ENCODE data around the gene GMEB2.

The GMEB2 gene

GRCh38 chr20:63563225-63563935 lies 63.5 kb downstream of the GMEB2 start:
- H3K4me3 ChIP-seq (ENCODE audit: low read depth, low read length) = no peak overlapping the region
- H3K9me3 ChIP-seq (ENCODE audit: insufficient read depth, low read depth, low read length) = peaks cover 6% of the 10 kb centered on the region
- no peak overlapping the region for H2AFZ ChIP-seq (ENCODE audit: insufficient read depth, low read length, poor library complexity)
- H3K79me2 ChIP-seq (ENCODE audit: control insufficient read depth, insufficient read depth, low read length, poor library complexity) = no peaks in the 10 kb centered on the region
- H3K36me3 ChIP-seq (ENCODE audit: control insufficient read depth in 1 of 2, insufficient read depth in 2 of 2, low read length in 2 of 2) = peaks cover 34 to 53% of the 10 kb centered on the region in 2 experiments
- no peak overlapping the region for H2BK120ac ChIP-seq (ENCODE audit: insufficient read depth, low read length, poor library complexity)
- H3K4me1 ChIP-seq (ENCODE audit: control insufficient read depth in 1 of 2, insufficient read depth in 2 of 2, low read length in 2 of 2) = no peaks in the 10 kb centered on the region
- H4K8ac ChIP-seq (ENCODE audit: low read depth, low read length) = no peak overlapping the region
- DNase-seq = no peak
- no peak overlapping the region for H3K9ac ChIP-seq (ENCODE audit: low read length)
- H2BK5ac ChIP-seq (ENCODE audit: low read depth, low read length, poor library complexity) = no peak overlapping the region
- no peaks in the 10 kb centered on the region for H3K27me3 ChIP-seq (ENCODE audit: insufficient read depth, low read length)
- H3K4me2 ChIP-seq (ENCODE audit: low read length) = no peak overlapping the region
- H2BK12ac ChIP-seq (ENCODE audit: low read length) = no peak overlapping the region
- no peak overlapping the region for H3K4ac ChIP-seq (ENCODE audit: low read depth, low read length)
- H3K27ac ChIP-seq (ENCODE audit: low read depth, low read length) = no peak overlapping the region
- WGBS (ENCODE audit: extremely low coverage, insufficient coverage, insufficient read length) = no CpG with 5 or more reads among the region's 55 CpGs
- no peak overlapping the region for H3K23ac ChIP-seq (ENCODE audit: low read length)
- no peaks in the 10 kb centered on the region for H3K79me1 ChIP-seq (ENCODE audit: low read length)
- no peak overlapping the region for H2AK5ac ChIP-seq (ENCODE audit: low read length)
- H4K12ac ChIP-seq (ENCODE audit: low read depth, low read length) = no peak overlapping the region
- H3K18ac ChIP-seq (ENCODE audit: low read length) = no peak overlapping the region
- H4K91ac ChIP-seq (ENCODE audit: low read depth, low read length) = no peak overlapping the region
- no peak overlapping the region for H3K14ac ChIP-seq (ENCODE audit: low read length)

- Histone ChIP-seq H2BK120ac (ENCODE audit: insufficient read depth, low read length, poor library complexity) (no peak overlapping the region), H3K79me1 (ENCODE audit: low read length) (no peaks in the 10 kb centered on the region), H4K12ac (ENCODE audit: low read depth, low read length) (no peak overlapping the region), H4K91ac (ENCODE audit: low read depth, low read length) (no peak overlapping the region), H4K8ac (ENCODE audit: low read depth, low read length) (no peak overlapping the region), H3K23ac (ENCODE audit: low read length) (no peak overlapping the region), H2AK5ac (ENCODE audit: low read length) (no peak overlapping the region), H3K9ac (ENCODE audit: low read length) (no peak overlapping the region), H3K4me3 (ENCODE audit: low read depth, low read length) (no peak overlapping the region), H3K9me3 (ENCODE audit: insufficient read depth, low read depth, low read length) (peaks cover 6% of the 10 kb centered on the region), H2AFZ (ENCODE audit: insufficient read depth, low read length, poor library complexity) (no peak overlapping the region), H3K4me1 (ENCODE audit: control insufficient read depth in 1 of 2, insufficient read depth in 2 of 2, low read length in 2 of 2) (no peaks in the 10 kb centered on the region), H3K27me3 (ENCODE audit: insufficient read depth, low read length) (no peaks in the 10 kb centered on the region), H2BK5ac (ENCODE audit: low read depth, low read length, poor library complexity) (no peak overlapping the region), H3K14ac (ENCODE audit: low read length) (no peak overlapping the region), H2BK12ac (ENCODE audit: low read length) (no peak overlapping the region), H3K36me3 (ENCODE audit: control insufficient read depth in 1 of 2, insufficient read depth in 2 of 2, low read length in 2 of 2) (peaks cover 34 to 50% of the 10 kb centered on the region in 2 experiments), H3K79me2 (ENCODE audit: control insufficient read depth, insufficient read depth, low read length, poor library complexity) (no peaks in the 10 kb centered on the region), H3K27ac (ENCODE audit: low read depth, low read length) (no peak overlapping the region), H3K4ac (ENCODE audit: low read depth, low read length) (no peak overlapping the region), H3K18ac (ENCODE audit: low read length) (no peak overlapping the region), H3K4me2 (ENCODE audit: low read length) (no peak overlapping the region)
- WGBS (ENCODE audit: extremely low coverage, insufficient coverage, insufficient read length) = no CpG with 5 or more reads among the region's 54 CpGs
- no peak for DNase-seq
Measured at GRCh38 chr20:63562461-63563224, 64.3 kb downstream of the GMEB2 start.

DNA sequence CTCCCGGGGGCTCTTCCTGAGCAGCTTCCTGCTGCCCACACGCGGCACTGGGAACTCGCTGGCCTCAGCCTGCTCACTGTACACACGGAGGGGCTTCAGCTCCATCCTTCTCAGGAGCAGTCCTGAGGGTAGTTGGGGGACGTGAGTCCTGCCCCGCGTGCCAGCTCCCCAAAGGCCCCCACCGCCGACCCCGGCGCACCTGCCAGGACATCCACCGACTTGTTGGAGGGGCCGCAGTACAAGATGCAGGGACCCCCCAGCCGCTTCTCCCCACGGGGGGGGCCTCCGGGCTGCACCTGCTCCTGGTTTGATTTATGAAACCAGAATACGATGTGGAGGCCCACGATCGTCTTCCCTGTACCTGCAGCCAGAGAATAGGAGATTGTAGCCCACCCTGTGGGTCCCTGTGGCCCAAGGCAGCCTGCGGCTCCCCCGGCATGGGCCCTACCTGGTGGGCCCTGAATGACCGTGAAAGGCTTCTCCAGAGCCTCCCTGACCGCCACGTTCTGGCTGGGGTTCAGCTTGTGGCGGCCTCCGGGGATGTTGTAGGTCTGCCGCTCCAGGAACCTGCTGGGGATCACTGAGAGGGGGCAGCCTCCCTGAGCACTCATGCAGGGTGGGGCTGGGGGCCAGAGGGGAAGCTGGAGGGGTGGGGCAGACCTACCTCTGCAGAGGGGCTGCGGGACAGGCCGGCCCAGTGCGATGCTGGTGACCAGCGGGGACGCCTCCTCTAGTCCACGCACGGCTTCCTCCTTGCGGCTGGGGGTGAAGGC lies 65.1 kb downstream of the GMEB2 start:
- WGBS (ENCODE audit: extremely low coverage, insufficient coverage, insufficient read length) = no CpG with 5 or more reads among the region's 36 CpGs
- no peak overlapping the region for H2AK5ac ChIP-seq (ENCODE audit: low read length)
- H2AFZ ChIP-seq (ENCODE audit: insufficient read depth, low read length, poor library complexity) = no peak overlapping the region
- H4K12ac ChIP-seq (ENCODE audit: low read depth, low read length) = no peak overlapping the region
- H3K27me3 ChIP-seq (ENCODE audit: insufficient read depth, low read length) = no peaks in the 10 kb centered on the region
- no peak for DNase-seq
- no peak overlapping the region for H2BK120ac ChIP-seq (ENCODE audit: insufficient read depth, low read length, poor library complexity)
- H3K14ac ChIP-seq (ENCODE audit: low read length) = no peak overlapping the region
- H4K91ac ChIP-seq (ENCODE audit: low read depth, low read length) = no peak overlapping the region
- H4K8ac ChIP-seq (ENCODE audit: low read depth, low read length) = no peak overlapping the region
- no peaks in the 10 kb centered on the region for H3K79me1 ChIP-seq (ENCODE audit: low read length)
- no peak overlapping the region for H3K23ac ChIP-seq (ENCODE audit: low read length)
- H3K79me2 ChIP-seq (ENCODE audit: control insufficient read depth, insufficient read depth, low read length, poor library complexity) = no peaks in the 10 kb centered on the region
- no peaks in the 10 kb centered on the region for H3K4me1 ChIP-seq (ENCODE audit: control insufficient read depth in 1 of 2, insufficient read depth in 2 of 2, low read length in 2 of 2)
- H3K18ac ChIP-seq (ENCODE audit: low read length) = no peak overlapping the region
- peaks cover 34 to 47% of the 10 kb centered on the region in 2 experiments for H3K36me3 ChIP-seq (ENCODE audit: control insufficient read depth in 1 of 2, insufficient read depth in 2 of 2, low read length in 2 of 2)
- no peak overlapping the region for H2BK12ac ChIP-seq (ENCODE audit: low read length)
- no peak overlapping the region for H3K9ac ChIP-seq (ENCODE audit: low read length)
- H3K9me3 ChIP-seq (ENCODE audit: insufficient read depth, low read depth, low read length) = peaks cover 4% of the 10 kb centered on the region
- no peak overlapping the region for H2BK5ac ChIP-seq (ENCODE audit: low read depth, low read length, poor library complexity)
- H3K4me2 ChIP-seq (ENCODE audit: low read length) = no peak overlapping the region
- no peak overlapping the region for H3K4ac ChIP-seq (ENCODE audit: low read depth, low read length)
- H3K27ac ChIP-seq (ENCODE audit: low read depth, low read length) = no peak overlapping the region
- H3K4me3 ChIP-seq (ENCODE audit: low read depth, low read length) = no peak overlapping the region

GRCh38 chr20:63560856-63561609 lies 65.9 kb downstream of the GMEB2 start:
- H3K4me1 ChIP-seq (ENCODE audit: control insufficient read depth in 1 of 2, insufficient read depth in 2 of 2, low read length in 2 of 2) = no peaks in the 10 kb centered on the region
- no peak overlapping the region for H3K9ac ChIP-seq (ENCODE audit: low read length)
- no peak overlapping the region for H3K23ac ChIP-seq (ENCODE audit: low read length)
- H3K4me2 ChIP-seq (ENCODE audit: low read length) = no peak overlapping the region
- H3K36me3 ChIP-seq (ENCODE audit: control insufficient read depth in 1 of 2, insufficient read depth in 2 of 2, low read length in 2 of 2) = peaks cover 33 to 45% of the 10 kb centered on the region in 2 experiments
- no peaks in the 10 kb centered on the region for H3K79me1 ChIP-seq (ENCODE audit: low read length)
- no peak overlapping the region for H3K14ac ChIP-seq (ENCODE audit: low read length)
- H4K12ac ChIP-seq (ENCODE audit: low read depth, low read length) = no peak overlapping the region
- no peak overlapping the region for H4K91ac ChIP-seq (ENCODE audit: low read depth, low read length)
- no peak overlapping the region for H2BK5ac ChIP-seq (ENCODE audit: low read depth, low read length, poor library complexity)
- H3K27me3 ChIP-seq (ENCODE audit: insufficient read depth, low read length) = no peaks in the 10 kb centered on the region
- peaks cover 4% of the 10 kb centered on the region for H3K9me3 ChIP-seq (ENCODE audit: insufficient read depth, low read depth, low read length)
- no peak overlapping the region for H2AFZ ChIP-seq (ENCODE audit: insufficient read depth, low read length, poor library complexity)
- H3K79me2 ChIP-seq (ENCODE audit: control insufficient read depth, insufficient read depth, low read length, poor library complexity) = no peaks in the 10 kb centered on the region
- H3K4me3 ChIP-seq (ENCODE audit: low read depth, low read length) = no peak overlapping the region
- no peak overlapping the region for H2BK12ac ChIP-seq (ENCODE audit: low read length)
- H3K4ac ChIP-seq (ENCODE audit: low read depth, low read length) = no peak overlapping the region
- WGBS (ENCODE audit: extremely low coverage, insufficient coverage, insufficient read length) = no CpG with 5 or more reads among the region's 26 CpGs
- no peak overlapping the region for H4K8ac ChIP-seq (ENCODE audit: low read depth, low read length)
- H2AK5ac ChIP-seq (ENCODE audit: low read length) = no peak overlapping the region
- no peak for DNase-seq
- no peak overlapping the region for H3K27ac ChIP-seq (ENCODE audit: low read depth, low read length)
- H3K18ac ChIP-seq (ENCODE audit: low read length) = no peak overlapping the region
- no peak overlapping the region for H2BK120ac ChIP-seq (ENCODE audit: insufficient read depth, low read length, poor library complexity)
